ENCODE measurements around the gene ARHGEF19. TPM values are rescaled to one million over a fixed set of nuclear protein-coding genes. Genes with fewer than 3 reads are reported as not detected.

Gene ARHGEF19
- total and polyA plus RNA-seq, 9 of the 15 experiments (the other 6 are each of a cell fraction or from before 2014, with no cell fraction given) = 0.73 to 21.0 (median 5.2) TPM

DNA sequence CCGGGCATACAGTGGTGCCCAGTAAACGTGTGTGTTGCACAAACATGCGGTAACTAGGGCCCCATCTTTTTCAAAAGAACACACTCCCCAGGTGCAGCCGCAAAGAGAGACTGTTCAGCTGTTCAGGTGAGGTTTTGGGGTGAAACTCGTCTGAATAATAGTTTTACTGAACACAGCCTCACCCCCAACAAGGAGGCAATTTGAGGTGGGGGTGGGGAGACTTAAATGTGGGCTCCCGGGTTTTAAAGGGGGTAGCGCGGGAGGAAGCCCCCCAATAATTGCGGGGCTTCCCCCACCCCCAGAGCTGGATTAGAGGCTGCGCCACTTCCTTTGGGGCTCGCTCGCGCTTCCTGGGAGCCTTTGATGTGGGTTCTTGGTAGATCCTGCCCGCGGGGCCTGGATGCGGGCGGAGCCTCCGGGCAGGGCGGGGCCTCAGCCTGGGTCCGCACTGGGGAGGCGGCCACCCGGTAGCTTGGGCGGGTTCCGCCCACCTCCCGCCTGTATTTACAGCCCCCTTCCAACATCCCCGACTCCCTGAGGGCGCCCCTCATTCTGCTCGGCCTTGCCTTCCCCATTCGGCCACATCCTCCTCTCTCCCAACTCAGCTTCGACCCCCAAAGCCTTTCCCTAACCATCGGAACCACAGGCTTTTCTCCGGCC is 50.2 kb downstream of the ARHGEF19 start (continued):
- TF ChIP-seq, protein P1, sequence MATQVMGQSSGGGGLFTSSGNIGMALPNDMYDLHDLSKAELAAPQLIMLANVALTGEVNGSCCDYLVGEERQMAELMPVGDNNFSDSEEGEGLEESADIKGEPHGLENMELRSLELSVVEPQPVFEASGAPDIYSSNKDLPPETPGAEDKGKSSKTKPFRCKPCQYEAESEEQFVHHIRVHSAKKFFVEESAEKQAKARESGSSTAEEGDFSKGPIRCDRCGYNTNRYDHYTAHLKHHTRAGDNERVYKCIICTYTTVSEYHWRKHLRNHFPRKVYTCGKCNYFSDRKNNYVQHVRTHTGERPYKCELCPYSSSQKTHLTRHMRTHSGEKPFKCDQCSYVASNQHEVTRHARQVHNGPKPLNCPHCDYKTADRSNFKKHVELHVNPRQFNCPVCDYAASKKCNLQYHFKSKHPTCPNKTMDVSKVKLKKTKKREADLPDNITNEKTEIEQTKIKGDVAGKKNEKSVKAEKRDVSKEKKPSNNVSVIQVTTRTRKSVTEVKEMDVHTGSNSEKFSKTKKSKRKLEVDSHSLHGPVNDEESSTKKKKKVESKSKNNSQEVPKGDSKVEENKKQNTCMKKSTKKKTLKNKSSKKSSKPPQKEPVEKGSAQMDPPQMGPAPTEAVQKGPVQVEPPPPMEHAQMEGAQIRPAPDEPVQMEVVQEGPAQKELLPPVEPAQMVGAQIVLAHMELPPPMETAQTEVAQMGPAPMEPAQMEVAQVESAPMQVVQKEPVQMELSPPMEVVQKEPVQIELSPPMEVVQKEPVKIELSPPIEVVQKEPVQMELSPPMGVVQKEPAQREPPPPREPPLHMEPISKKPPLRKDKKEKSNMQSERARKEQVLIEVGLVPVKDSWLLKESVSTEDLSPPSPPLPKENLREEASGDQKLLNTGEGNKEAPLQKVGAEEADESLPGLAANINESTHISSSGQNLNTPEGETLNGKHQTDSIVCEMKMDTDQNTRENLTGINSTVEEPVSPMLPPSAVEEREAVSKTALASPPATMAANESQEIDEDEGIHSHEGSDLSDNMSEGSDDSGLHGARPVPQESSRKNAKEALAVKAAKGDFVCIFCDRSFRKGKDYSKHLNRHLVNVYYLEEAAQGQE (IDR thresholded peaks at IDR 0.05; ENCODE audit: borderline replicate concordance) = no peak
- TF ChIP-seq, protein P1 (CRISPR knock-in tag; IDR thresholded peaks at IDR 0.05; ENCODE audit: low read depth) = no peak
- TF ChIP-seq SMAD4 (CRISPR knock-in tag; conservative IDR thresholded peaks at IDR 0.05) = peak; percentile 75
- TF ChIP-seq, protein P2, sequence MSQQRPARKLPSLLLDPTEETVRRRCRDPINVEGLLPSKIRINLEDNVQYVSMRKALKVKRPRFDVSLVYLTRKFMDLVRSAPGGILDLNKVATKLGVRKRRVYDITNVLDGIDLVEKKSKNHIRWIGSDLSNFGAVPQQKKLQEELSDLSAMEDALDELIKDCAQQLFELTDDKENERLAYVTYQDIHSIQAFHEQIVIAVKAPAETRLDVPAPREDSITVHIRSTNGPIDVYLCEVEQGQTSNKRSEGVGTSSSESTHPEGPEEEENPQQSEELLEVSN (IDR thresholded peaks at IDR 0.05; ENCODE audit: borderline replicate concordance in 1 of 2, extremely low read depth in 1 of 2, insufficient read depth in 1 of 2, insufficient read length in 1 of 2, low read depth in 1 of 2, low read length in 1 of 2, poor library complexity in 1 of 2, severe bottlenecking in 1 of 2) = no peak
- TF ChIP-seq, protein P3, sequence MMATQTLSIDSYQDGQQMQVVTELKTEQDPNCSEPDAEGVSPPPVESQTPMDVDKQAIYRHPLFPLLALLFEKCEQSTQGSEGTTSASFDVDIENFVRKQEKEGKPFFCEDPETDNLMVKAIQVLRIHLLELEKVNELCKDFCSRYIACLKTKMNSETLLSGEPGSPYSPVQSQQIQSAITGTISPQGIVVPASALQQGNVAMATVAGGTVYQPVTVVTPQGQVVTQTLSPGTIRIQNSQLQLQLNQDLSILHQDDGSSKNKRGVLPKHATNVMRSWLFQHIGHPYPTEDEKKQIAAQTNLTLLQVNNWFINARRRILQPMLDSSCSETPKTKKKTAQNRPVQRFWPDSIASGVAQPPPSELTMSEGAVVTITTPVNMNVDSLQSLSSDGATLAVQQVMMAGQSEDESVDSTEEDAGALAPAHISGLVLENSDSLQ (IDR thresholded peaks at IDR 0.05) = no peak
- TF ChIP-seq, protein P4, sequence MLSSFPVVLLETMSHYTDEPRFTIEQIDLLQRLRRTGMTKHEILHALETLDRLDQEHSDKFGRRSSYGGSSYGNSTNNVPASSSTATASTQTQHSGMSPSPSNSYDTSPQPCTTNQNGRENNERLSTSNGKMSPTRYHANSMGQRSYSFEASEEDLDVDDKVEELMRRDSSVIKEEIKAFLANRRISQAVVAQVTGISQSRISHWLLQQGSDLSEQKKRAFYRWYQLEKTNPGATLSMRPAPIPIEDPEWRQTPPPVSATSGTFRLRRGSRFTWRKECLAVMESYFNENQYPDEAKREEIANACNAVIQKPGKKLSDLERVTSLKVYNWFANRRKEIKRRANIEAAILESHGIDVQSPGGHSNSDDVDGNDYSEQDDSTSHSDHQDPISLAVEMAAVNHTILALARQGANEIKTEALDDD (IDR thresholded peaks at IDR 0.05) = no peak
- TF ChIP-seq, protein P5, sequence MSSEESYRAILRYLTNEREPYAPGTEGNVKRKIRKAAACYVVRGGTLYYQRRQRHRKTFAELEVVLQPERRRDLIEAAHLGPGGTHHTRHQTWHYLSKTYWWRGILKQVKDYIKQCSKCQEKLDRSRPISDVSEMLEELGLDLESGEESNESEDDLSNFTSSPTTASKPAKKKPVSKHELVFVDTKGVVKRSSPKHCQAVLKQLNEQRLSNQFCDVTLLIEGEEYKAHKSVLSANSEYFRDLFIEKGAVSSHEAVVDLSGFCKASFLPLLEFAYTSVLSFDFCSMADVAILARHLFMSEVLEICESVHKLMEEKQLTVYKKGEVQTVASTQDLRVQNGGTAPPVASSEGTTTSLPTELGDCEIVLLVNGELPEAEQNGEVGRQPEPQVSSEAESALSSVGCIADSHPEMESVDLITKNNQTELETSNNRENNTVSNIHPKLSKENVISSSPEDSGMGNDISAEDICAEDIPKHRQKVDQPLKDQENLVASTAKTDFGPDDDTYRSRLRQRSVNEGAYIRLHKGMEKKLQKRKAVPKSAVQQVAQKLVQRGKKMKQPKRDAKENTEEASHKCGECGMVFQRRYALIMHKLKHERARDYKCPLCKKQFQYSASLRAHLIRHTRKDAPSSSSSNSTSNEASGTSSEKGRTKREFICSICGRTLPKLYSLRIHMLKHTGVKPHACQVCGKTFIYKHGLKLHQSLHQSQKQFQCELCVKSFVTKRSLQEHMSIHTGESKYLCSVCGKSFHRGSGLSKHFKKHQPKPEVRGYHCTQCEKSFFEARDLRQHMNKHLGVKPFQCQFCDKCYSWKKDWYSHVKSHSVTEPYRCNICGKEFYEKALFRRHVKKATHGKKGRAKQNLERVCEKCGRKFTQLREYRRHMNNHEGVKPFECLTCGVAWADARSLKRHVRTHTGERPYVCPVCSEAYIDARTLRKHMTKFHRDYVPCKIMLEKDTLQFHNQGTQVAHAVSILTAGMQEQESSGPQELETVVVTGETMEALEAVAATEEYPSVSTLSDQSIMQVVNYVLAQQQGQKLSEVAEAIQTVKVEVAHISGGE (CRISPR knock-in tag; IDR thresholded peaks at IDR 0.05) = no peak

Data from K562 (cell line).